GM23338 (cell line): ENCODE measurements around the gene DAW1.

Source experiments
- CREB1 ChIP-seq: fragments of 250-450 bp; sonication (Bioruptor Pico); IDR thresholded peaks from 2 replicates; pipeline ENCODE4 v1.5.0; 2020; ENCODE audit warnings: low read depth, mild to moderate bottlenecking, moderate library complexity
- CTCF ChIP-seq, 2 experiments: fragments of 200-600 bp in 1 of 2; sonication (generic) in 1 of 2; conservative IDR thresholded peaks; 2 replicates each; pipeline versions ENCODE4 v1.5.1 to v1.6.1; 2016 to 2017; ENCODE audit warnings: antibody characterized with exemption in 2 of 2, low read depth in 2 of 2, mild to moderate bottlenecking in 2 of 2, moderate library complexity in 1 of 2
- EZH2 ChIP-seq: fragments of 200-600 bp; sonication (generic); IDR thresholded peaks from one replicate; pipeline ENCODE4 v1.8.0; 2017; ENCODE audit warnings: antibody characterized with exemption, mild to moderate bottlenecking, low read depth; ENCODE audit not compliant: unreplicated experiment
- EZH2phosphoT487 ChIP-seq: fragments of 200-600 bp; sonication (generic); IDR thresholded peaks from one replicate; pipeline ENCODE4 v1.8.1; 2018; ENCODE audit warnings: antibody characterized with exemption; ENCODE audit not compliant: unreplicated experiment
- JUNB ChIP-seq: IDR thresholded peaks from one replicate; pipeline ENCODE4 v1.6.1; 2016; ENCODE audit warnings: antibody characterized with exemption; ENCODE audit not compliant: unreplicated experiment
- POLR2AphosphoS5 ChIP-seq: IDR thresholded peaks from 2 replicates; pipeline ENCODE4 v1.6.1; 2016; ENCODE audit warnings: antibody characterized with exemption, low read depth
- STAT1 ChIP-seq: IDR thresholded peaks from one replicate; pipeline ENCODE4 v1.6.1; 2016; ENCODE audit warnings: antibody characterized with exemption; ENCODE audit not compliant: unreplicated experiment

GRCh38 chr2:227960317-227960716 is 88.9 kb downstream of the DAW1 start:
- no peak for TF ChIP-seq CTCF (conservative IDR thresholded peaks at IDR 0.05; ENCODE audit: low read depth in 2 of 2)
- no peak for TF ChIP-seq CREB1 (CRISPR knock-in tag)
- TF ChIP-seq EZH2 = no peak
- no peak for TF ChIP-seq STAT1
- no peak for TF ChIP-seq EZH2phosphoT487
- TF ChIP-seq POLR2AphosphoS5 = no peak
- TF ChIP-seq JUNB = no peak
